ENCODE data around the gene PRPF40A. TPM values are rescaled to one million over a fixed set of nuclear protein-coding genes. Genes with fewer than 3 reads are reported as not detected.

Gene PRPF40A
- total and polyA plus RNA-seq, 10 of the 15 experiments (the other 5 are each of a cell fraction or from before 2014, with no cell fraction given), result 97.8 to 197 (median 144) TPM

- Histone ChIP-seq H2AFZ (ENCODE audit: control insufficient read depth, low read depth, low read length) (no peak overlapping the region; the same call in 1 of the 2 replicates), H3K79me2 (ENCODE audit: control insufficient read depth, insufficient read depth, low read length) (peaks cover 36% of the 10 kb centered on the region), H3K4me2 (ENCODE audit: control insufficient read depth, insufficient read depth) (peak overlapping the region; percentile 57; the same call in 1 of the 2 replicates), H4K20me1 (ENCODE audit: control insufficient read depth, insufficient read depth) (no peaks in the 10 kb centered on the region), H3K27ac (ENCODE audit: control insufficient read depth, insufficient read depth) (no peak overlapping the region; the same call in 1 of the 2 replicates), H3K9me3 (replicated peaks; ENCODE audit: control insufficient read depth, insufficient read depth, low read length) (no peaks in the 10 kb centered on the region), H3K9ac (ENCODE audit: control insufficient read depth, insufficient read depth, low read length) (no peak overlapping the region), H3K4me3 (peak overlapping the region; percentile 35; the same call in 1 of the 2 replicates), H3K36me3 (ENCODE audit: control insufficient read depth in 2 of 2, insufficient read depth in 2 of 2, low read length in 1 of 2) (no peaks in the 10 kb centered on the region), H3K27me3 (replicated peaks in 1 of 2; ENCODE audit: control insufficient read depth in 2 of 2, insufficient read depth in 2 of 2, low read length in 1 of 2) (no peaks in the 10 kb centered on the region), H3K4me1 (ENCODE audit: control insufficient read depth, insufficient read depth, low read length) (peaks cover 11% of the 10 kb centered on the region; the same call in 1 of the 2 replicates)
- ChIA-PET CTCF (interaction anchor here (2.4 kb wide), 2 partner anchors 10 to 19 kb away, joined by 6 to 12 read pairs; no protein-coding TSS in a partner anchor), RAD21 (ENCODE audit: unreplicated experiment) (no interaction called here), POLR2A (no interaction called here), SMC1A (ENCODE audit: uncharacterized antibody, unreplicated experiment) (interaction anchor here (1.2 kb wide), 1 partner anchor 16 kb away, joined by 3 read pairs; no protein-coding TSS in a partner anchor)
- BruUV-seq (replicated peaks), result no TSS peak
- 100% methylated on average over 1 of the region's 1 CpG for WGBS (ENCODE audit: insufficient coverage, insufficient replicate concordance, low lambda C conversion rate, missing lambda C conversion rate)
- no peak for DNase-seq (ENCODE audit: low read depth, low spot score)
- in situ Hi-C loops (cut with MboI), result loop anchor here (25.0 kb wide), 1 partner anchor 1437 kb away; the partner anchor contains the start of gene NMI
- FAIRE-seq, result no peak
- no peak for TF ChIP-seq CTCF (IDR thresholded peaks at IDR 0.05 in 2 of 3, conservative IDR thresholded peaks at IDR 0.05 in 1 of 3; ENCODE audit: control insufficient read depth in 2 of 3, extremely low read depth in 1 of 3, insufficient read depth in 1 of 3, low read depth in 3 of 3, low read length in 3 of 3)
- TF ChIP-seq HCFC1 (IDR thresholded peaks at IDR 0.05; ENCODE audit: low read length), result no peak
- TF ChIP-seq IKZF1 (conservative IDR thresholded peaks at IDR 0.05), result no peak
- no peak for TF ChIP-seq MAX (IDR thresholded peaks at IDR 0.05; ENCODE audit: low read depth, low read length)
- TF ChIP-seq CBFB (IDR thresholded peaks at IDR 0.05; ENCODE audit: low read depth), result no peak
- TF ChIP-seq NR2F1 (conservative IDR thresholded peaks at IDR 0.05), result no peak
- TF ChIP-seq ASH2L (IDR thresholded peaks at IDR 0.05; ENCODE audit: borderline replicate concordance, low read depth), result no peak
- no peak for TF ChIP-seq SREBF1 (IDR thresholded peaks at IDR 0.05; ENCODE audit: low read length)
- TF ChIP-seq SMC3 (IDR thresholded peaks at IDR 0.05; ENCODE audit: borderline replicate concordance, low read length), result no peak
- TF ChIP-seq FOXM1 (IDR thresholded peaks at IDR 0.05; ENCODE audit: low read depth, low read length), result no peak
- no peak for TF ChIP-seq TCF12 (IDR thresholded peaks at IDR 0.05; ENCODE audit: low read depth, low read length)
- no peak for TF ChIP-seq GATAD2B (conservative IDR thresholded peaks at IDR 0.05; ENCODE audit: low read depth)
- no peak for TF ChIP-seq RELA (IDR thresholded peaks at IDR 0.05; ENCODE audit: borderline replicate concordance, partially characterized antibody)
- no peak for TF ChIP-seq MXI1 (IDR thresholded peaks at IDR 0.05; ENCODE audit: low read depth, low read length)
- no peak for TF ChIP-seq EED (IDR thresholded peaks at IDR 0.05; ENCODE audit: low read depth)
- no peak for TF ChIP-seq SMAD5 (IDR thresholded peaks at IDR 0.05; ENCODE audit: low read depth)
- no peak for TF ChIP-seq NKRF (conservative IDR thresholded peaks at IDR 0.05)
- TF ChIP-seq ZSCAN29 (IDR thresholded peaks at IDR 0.05), result no peak
- no peak for TF ChIP-seq EGR1 (IDR thresholded peaks at IDR 0.05; ENCODE audit: borderline replicate concordance in 1 of 2, low read depth in 2 of 2, low read length in 2 of 2)
- no peak; the same call in 2 of the 3 replicates for ATAC-seq
- intact Hi-C loops (cut with micrococcal nuclease; ENCODE audit: unreplicated experiment), result no loop called here
These were observed 6.7 kb upstream of the PRPF40A start for GRCh38 chr2:152723918-152724317.

Data from GM12878 (cell line).